GM12891 (cell line): ENCODE data around the gene ADPRH.

Source experiments
- PAX5 ChIP-seq: IDR thresholded peaks from 2 replicates; pipeline ENCODE4 v1.6.1; 2011; ENCODE audit warnings: low read length, moderate library complexity, mild to moderate bottlenecking; ENCODE audit not compliant: insufficient read depth, severe bottlenecking
- POLR2A ChIP-seq: IDR thresholded peaks from 2 replicates; pipeline ENCODE4 v1.6.1; 2011; ENCODE audit warnings: low read depth, low read length, control low read depth
- POLR2AphosphoS5 ChIP-seq: IDR thresholded peaks from 2 replicates; pipeline ENCODE4 v1.6.1; 2011; ENCODE audit warnings: low read depth, low read length, control low read depth
- POU2F2 ChIP-seq: IDR thresholded peaks from 2 replicates; pipeline ENCODE4 v1.6.1; 2011; ENCODE audit warnings: low read depth, mild to moderate bottlenecking, control low read depth, low read length, moderate library complexity
- SPI1 ChIP-seq: IDR thresholded peaks from 2 replicates; pipeline ENCODE4 v1.6.1; 2011; ENCODE audit warnings: low read depth, low read length, control low read depth
- TAF1 ChIP-seq: IDR thresholded peaks from 2 replicates; pipeline ENCODE4 v1.6.1; 2011; ENCODE audit warnings: low read depth, low read length, control low read depth

DNA sequence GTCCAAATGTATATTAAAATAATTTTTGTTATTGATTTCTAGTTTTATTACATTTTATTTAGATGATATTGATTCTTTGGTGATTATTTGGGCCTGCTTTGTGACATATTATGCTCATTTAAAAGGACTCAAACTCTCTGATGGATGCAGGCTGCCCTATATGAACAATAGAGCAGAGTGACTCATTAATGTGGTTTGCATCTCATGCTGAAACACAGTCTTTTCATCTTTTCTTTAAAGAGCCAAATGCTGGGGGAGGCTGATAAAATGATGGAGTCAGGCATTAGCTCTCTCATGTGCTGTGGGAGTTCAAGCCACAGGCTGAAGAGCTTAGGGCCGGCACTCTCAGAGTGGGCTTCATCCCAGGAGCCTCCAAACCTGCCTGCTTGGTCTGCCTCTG lies 25.6 kb downstream of the ADPRH start:
- no peak for TF ChIP-seq POLR2A
- no peak for TF ChIP-seq PAX5
- TF ChIP-seq POU2F2 = no peak
- no peak for TF ChIP-seq POLR2AphosphoS5
- TF ChIP-seq TAF1 = no peak
- TF ChIP-seq SPI1 = no peak
